Stomach (tissue), 4 donors: ENCODE results near the gene A1BG.

Experiments
- CTCF ChIP-seq, 7 experiments: fragments of 450-650 bp in 4 of 7; fragments of 200-600 bp in 3 of 7; sonication (generic) in 3 of 7; IDR thresholded peaks; one replicate each; pipeline ENCODE4 v1.5.1; 2016 to 2019; ENCODE audit warnings: antibody characterized with exemption in 7 of 7, control low read depth in 2 of 7, mild to moderate bottlenecking in 1 of 7
- EP300 ChIP-seq: sonication (generic); formaldehyde crosslinking; IDR thresholded peaks from one replicate; pipeline ENCODE4 v1.6.1; 2017; ENCODE audit warnings: antibody characterized with exemption
- POLR2A ChIP-seq, 4 donors: fragments of 450-650 bp; IDR thresholded peaks; one replicate each; pipeline ENCODE4 v1.6.1; 2016; ENCODE audit warnings: antibody characterized with exemption in 4 of 4, control low read depth in 2 of 4, mild to moderate bottlenecking in 1 of 4, moderate library complexity in 1 of 4

GRCh38 chr19:58351990-58352755 lies 1.1 kb downstream of the A1BG start:
- no peak for TF ChIP-seq CTCF (IDR thresholded peaks at IDR 0.05)
- TF ChIP-seq POLR2A (IDR thresholded peaks at IDR 0.05), result no peak
- TF ChIP-seq EP300, result no peak
